DLD1 (cell line): ENCODE results near the gene KCTD21.
"Not testable (repeated sequence)": the region's sequence is repeated elsewhere in the genome, so short reads cannot be mapped to it uniquely, and the experiment has no call there.

Source experiments
- in situ Hi-C: cut with HindIII; loops from 2 replicates; pipeline ENCODE4 v1.10.0; 2017; ENCODE audit warnings: low sequenced_read_pairs

KCTD21 gene

DNA sequence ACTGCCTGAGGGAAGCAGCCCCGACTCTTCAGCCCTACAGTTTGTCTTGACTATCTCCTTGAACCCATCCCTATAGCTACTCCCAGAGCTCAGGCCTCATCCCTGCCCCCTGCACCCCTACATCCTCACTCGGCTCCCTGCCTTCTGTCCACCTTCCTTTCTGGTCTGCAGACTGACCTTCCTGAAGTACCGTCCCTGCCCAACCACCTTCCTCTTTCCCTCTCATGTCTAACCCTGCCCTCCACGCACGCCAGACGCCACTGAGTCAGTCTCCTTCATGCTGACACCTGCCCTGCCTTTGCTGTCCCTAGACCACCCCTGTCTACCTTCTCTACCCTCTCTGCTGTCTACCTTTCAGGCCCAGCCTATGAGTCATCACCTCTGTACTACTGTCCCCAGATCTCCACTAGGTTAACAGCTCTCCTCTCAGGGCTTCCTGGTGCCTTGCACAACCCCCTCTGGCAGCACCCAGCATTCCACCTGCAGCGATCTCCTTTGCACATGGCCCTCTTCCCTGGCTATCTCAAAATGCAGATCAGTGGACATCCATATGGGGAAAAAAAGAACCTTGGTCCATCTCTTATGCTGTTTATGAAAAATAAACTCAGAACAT, 8.9 kb downstream of the KCTD21 start:
- in situ Hi-C loops: no loop called here

DNA sequence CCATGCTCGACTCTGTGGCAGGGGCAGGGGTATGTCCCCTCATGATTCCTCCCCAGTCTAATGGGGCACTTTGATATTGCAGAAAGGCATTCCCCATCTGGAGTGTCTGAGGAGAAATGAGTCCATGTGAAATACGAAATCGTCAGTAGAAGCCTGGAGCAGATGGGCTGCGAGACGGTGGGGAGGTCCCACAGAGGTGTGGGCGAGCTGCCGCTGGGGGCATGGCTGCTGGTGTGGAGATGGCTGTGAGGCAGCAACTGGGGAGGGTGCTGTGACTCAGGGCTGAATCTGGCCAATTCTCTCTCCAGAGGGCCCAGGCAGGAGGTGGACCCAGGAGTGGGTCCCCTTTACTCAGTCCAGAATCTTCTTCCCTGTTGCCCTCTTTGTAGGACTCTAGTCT, 11.2 kb downstream of the KCTD21 start:
- in situ Hi-C loops: no loop called here

DNA sequence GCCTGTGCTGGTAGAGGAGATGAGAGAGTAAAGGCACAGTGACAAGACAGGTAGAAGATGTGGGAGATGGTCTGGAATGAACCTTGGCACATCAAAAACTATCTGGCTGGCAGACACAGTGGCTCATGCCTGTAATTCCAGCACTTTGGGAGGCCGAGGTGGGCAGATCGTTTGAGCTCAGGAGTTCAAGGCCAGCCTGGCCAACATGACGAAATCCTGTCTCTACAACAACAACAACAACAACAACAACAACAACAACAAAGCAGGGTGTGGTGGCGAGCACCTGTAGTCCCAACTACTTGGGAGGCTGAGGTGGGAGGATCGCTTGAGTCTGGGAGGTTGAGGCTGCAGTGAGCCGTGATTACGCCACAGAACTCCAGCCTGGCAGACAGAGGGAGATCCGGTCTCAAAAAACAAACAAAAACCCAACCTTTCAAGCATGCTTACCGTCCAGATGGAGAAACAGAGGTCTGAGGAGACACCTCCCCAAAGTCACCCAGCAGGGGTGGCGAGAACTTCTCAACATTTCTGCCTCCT, 11.8 kb downstream of the KCTD21 start:
- in situ Hi-C loops: no loop called here

DNA sequence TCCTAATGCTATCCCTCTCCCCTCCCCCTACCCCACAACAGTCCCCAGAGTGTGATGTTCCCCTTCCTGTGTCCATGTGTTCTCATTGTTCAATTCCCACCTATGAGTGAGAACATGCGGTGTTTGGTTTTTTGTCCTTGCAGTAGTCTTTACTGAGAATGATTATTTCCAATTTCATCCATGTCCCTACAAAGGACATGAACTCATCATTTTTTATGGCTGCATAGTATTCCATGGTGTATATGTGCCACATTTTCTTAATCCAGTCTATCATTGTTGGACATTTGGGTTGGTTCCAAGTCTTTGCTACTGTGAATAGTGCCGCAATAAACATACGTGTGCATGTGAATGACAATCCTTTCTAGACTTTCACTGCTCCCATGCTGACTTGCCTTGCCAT, 12.6 kb downstream of the KCTD21 start:
- in situ Hi-C loops: not testable (repeated sequence)

DNA sequence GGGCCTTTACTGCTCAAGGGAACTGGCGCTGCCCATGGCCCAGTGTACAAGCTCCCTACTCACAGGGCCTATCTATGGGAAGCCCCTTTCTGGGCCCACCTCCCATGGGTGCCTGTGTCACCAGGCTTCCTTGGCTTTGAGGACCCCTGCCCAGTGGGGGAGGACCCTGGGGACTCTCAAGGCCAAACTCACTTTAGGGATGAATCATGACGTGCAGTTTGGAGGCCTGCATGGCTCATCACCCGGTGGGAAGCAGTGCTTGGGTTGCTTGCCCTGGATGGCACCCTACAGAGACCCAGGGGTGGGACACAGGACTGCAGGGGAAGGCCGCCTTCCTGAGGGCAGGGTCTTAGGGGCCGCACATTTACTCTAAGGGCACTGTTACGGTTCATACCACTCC, 16.5 kb downstream of the KCTD21 start:
- in situ Hi-C loops: no loop called here

DNA sequence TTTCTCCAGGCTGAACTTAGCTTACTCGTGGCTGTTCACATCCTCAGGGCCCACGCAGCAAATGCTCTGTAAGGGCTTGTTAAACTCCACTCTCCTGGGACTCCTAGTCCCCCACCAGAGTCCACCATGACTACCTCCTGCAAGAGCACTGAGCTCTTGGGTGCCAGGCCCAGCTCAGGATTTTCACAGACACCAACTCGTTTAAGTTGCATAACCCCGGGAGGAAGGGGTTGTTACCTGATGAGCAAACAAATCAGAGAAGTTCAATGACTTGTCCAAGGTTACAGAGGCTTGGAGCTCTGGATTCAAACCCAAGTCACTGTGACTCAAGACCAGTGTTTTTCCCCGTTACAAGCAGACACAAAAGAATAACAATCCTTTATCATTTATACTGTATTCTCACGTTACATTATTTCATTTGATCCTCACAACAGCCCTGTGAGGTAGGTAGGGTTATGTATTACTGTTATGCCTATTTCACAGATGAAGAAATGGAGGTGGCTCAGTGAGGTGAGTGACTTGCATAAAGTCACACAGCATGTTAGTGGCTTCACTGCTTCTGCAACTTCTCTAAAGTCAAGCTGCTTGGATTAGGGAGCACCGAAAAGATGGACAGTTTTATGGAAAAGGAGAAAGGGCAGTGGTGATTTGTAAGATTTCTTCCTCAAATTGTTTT, 17.4 kb downstream of the KCTD21 start:
- in situ Hi-C loops: no loop called here

DNA sequence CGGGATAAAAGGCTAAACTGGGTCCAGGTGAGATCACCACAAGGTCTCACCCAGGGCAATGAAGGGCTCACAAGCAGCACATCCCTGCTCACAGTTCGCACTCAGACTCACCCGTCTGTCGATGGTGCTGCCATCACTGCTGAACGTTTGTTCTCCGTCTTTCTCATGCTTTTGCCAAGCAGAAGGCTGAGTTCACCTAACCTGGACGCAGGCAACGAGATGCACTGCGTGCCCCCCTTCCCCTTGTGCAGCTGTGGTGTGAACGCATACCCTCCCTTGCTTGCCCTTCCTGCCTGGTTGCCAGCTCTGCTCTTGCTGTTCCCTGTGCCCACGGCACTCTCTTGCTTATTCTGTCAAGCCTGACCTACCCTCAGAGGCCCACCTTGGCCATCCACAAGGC, 18.0 kb downstream of the KCTD21 start:
- in situ Hi-C loops: no loop called here

DNA sequence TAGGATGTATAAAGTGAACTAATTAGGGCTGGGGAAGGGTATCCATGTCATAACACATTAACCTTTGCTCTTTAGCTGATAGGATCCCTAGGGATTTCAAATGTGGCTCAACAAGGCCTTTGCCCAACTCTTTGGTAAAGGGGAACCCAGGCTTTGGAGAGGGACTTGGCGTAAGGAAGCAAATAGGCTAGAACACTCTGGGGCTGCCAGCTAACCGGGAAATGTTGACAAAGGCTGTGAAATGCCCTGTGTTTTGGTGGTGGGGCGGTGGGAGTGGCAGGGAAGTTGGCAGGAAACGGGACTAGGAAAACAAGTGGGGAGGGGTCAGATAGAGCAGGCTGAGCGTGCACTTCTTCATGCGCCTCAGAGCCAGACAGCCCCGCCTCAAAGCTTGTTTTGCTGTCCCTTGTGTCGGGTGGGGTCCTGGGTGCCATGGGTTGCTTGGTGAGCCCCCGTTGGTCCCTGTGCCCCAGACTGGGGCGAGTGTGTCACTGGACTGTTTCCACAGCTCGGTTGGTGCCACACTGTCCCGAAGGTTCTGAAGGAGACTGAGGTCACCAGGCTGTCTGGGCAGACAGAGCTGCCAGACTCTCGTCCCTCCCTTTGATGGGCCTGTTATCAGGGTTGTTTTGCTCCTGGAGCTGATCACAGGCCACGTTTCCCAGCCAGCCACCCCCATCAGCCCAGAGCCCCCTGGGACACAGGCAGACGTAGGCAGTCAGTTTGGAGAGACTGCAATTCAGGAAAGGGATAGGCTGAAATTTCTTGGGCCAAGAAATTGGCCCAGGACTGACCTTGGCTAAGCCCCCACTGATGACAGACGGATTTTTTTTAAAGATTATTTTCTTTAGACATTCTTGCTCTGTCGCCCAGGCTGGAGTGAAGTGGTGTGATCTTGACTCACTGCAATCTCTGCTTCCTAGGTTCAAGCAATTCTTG, 19.6 kb downstream of the KCTD21 start:
- in situ Hi-C loops: no loop called here

DNA sequence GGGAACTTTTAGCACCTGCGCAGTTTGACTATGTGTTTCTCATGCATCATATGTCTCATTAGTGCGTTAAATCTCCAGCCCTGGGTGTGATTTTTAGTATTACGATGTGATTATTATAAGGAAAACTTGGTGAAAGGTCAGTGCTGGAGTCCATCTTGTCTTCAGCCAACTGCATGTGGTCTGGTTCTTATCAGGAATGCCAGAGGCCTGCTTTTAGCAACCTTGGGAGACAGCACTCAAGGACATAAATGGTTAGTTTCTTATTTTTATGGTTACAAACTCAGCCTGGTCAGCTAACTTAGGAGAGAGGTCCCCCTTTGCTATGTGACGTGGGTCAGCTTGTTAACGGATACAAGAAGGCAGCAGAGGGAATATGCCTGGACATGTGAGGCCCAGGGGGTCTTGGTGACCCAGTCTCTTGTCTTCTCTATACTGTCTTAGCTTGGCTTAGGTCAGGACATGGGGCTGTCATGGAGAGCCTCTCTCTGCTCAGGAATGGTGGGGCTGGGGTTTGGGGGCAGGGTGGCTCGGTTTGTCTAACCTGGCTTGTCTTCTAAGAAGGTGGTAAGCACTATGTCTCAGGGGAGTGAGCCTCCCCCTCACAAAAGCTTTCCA, 21.5 kb downstream of the KCTD21 start:
- in situ Hi-C loops: no loop called here

DNA sequence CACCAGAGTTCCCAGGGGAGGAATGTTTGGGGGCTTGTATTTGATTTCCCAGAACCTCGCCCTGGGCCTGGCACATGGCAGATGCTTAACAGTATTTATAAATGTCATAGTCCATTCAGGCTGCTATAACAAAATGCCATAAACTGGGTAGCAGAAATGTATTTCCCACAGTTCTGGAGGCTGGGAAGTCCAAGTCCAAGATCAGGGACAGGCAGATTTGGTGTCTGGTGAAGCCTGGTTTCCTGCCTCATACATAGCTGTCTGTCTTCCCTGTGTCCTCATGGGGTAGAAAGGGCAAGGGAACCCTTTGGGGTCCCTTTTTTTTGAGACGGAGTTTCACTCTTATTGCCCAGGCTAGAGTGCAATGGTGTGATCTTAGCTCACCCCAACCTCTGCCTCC, 24.0 kb downstream of the KCTD21 start:
- in situ Hi-C loops: no loop called here

DNA sequence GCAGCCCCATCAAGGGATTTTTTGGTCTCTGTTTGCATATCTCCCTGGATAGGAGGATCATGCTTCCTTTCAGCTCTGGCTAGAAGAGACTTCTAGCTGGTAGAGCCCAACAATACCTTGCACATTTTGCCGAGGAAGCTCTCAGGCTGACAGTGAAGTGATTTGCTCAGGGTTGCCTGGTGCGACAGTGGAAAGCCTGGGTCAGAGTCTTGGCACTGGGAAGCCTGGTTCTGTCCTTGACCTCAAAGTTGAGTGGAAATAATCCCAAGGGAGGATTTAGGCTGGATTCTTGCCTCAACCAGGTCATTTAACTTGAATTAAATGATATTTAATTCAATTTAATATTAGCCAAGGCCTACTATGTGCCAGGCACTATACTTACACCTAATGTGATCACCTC, 24.6 kb downstream of the KCTD21 start:
- in situ Hi-C loops: no loop called here

DNA sequence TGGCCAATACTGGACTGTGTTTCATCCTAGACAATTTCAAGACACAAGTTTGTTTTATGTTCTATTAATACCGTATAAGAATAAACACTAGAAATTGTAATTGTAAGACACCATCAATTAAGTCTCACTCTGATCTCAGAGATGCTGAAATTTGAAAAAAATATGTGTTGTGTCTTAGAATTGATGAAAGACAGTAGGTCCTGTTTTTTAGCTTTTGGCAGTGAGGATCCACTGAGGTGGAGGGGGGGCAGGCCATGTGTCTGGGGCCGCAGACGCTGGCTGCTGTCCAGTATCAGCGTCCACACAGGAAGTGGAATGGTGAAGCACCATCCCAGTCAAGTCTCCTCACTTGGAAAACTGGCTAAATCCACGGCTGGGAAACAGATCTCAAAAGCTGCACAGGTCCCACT, 26.5 kb downstream of the KCTD21 start:
- in situ Hi-C loops: no loop called here

DNA sequence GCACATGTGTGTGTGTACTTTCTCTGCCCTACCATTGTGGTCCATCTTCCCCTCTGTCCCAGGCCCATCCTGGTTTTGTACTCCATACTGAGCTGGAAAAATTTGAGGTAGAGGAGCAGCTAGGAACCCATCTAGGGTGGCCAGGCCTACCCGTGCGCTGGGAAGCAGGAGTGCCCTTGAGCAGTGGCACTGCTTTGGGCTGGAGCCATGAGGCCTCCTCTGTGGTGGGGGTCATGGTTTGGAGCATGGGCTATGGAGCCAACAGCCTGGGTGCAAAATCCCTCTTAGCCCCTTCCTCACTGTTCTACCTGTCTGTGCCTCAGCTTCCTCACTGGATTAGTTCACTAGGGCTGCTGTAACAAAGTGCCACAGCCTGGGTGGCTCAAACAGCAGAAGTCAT, 27.1 kb downstream of the KCTD21 start:
- in situ Hi-C loops: no loop called here

DNA sequence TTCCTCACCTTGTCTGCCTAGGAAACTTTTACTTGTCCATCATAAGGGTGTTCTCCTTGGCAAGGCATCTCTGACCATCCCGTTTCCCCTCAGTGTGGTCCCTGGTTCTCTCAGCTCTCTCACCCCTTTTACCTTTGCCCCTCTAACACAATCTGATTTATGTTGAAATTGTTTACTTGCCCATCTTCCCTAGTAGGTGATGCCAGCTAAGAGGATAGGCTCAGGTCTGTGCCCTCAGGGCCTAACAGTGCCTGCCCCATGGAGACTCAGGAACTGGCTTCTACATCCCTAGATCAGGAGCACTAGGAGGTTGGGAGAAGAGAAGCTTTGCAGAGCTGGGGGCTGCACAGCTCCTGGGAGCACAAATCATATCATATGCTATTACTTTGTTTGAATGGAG, 27.9 kb downstream of the KCTD21 start:
- in situ Hi-C loops: no loop called here

DNA sequence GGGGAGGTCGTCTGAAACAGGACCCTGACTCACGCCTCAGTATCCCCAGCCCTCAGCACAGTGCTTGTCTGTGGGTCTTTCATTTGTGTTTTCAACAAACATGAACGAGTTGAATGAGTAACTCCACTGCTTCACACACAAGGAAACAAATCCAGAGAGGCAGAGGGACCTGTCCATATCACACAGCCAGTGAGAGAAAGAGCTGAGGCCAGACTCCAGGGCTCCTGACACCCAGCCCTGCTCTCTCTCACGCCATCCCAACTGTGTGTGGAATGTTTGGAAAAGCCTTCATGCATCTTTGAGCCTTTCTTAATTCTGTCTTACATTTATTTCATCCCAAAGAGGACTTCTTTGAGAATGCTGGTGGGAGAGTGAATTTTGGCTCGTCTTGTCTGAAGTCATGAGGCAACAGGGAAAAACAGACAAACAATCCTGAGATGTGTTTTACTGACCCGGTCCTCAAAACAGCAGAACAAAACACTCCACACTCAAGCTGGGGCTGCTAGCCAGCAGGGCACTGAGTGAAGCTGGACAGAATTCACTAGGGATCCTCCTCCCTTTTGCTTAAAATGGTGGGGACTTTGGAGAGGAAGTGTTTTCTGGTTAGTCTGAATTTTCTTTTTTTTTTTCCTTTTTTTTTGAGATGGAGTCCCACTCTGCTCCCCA, 29.3 kb downstream of the KCTD21 start:
- in situ Hi-C loops: no loop called here

DNA sequence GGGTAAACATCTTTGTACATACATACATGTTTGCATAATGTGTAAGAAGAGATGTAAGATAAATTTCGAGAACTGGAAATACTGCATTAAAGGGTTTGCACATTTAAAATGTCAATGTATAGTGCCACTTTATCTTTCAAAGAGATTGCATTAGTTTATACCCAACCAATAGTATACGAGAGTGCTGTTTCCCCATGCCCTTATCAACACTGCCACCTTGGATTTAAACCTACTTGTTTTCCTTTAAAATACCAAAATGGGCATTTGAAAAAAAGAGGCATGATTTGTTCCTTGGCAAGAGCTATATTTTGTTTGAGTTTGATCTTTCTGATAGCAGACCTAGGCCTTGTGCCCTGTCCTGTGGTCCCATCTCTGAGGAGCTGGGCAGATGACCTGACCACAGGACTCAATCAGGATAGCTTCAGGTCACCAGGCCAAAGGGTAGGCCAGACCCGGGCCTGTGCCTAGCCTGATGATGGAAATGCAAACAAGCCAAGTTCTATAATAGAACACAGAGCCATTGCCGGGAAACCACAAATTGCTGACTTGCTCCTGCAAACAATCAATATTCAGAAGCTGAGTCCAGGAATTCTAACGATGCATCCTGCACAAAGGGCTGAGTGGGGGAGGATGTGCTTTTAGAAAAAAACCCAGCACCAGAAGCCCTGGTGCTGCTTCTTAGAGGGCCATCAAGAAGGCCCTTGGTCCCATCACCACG, 32.1 kb downstream of the KCTD21 start:
- in situ Hi-C loops: no loop called here

DNA sequence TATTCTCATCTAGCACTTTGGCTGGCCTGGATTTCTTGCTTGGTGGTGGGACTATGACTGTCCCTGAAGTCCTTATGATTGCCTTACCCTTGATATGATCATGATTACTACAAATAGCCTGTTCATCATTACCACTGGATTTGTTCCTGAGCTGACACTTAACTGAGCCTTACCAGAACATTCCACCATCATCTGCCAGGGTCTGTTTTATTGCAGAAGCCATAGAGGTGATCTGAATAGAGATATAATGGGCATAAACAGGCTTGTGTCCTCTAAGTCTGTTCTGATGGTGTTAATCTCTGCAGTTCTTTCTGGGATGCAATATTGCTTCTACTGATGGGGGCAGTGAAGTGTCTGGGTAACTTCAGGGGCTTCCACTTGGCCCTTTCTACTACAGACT, 36.6 kb downstream of the KCTD21 start:
- in situ Hi-C loops: no loop called here

DNA sequence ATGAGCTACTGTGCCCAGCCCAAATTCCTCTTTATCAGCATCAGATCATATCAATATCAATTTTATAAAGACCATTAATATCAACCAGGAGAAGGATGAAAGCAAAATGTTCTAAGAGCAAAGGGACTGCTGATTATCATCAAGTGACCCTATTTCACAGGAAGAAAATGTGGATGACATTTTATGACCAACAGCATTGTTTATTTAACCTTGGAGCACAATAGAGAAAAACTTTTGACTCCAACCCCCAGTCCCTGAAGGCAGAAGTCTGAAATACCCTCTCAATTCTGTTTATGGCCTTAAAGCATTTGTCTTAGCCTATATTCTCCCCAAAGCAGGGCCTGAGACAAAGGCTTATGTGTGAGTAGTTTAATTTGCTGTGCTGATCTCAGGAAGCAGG, 37.7 kb downstream of the KCTD21 start:
- in situ Hi-C loops: no loop called here

DNA sequence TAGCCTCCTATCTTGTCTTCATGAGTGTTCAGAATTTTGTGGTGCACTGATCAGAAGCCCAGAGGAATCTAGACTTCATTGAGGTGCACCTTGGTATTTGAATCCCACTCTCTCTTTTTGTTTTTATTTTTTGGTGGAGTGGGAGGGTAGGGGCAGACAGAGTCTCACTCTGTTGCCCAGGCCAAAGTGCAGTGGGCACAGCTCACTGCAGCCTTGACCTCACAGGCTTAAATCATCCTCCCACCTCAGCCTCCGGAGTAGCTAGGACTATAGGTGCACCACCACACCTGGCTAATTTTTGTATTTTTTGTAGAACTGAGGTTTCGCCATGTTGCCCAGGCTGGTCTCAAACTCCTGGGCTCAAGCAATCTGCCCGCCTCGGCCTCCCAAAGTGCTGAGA, 38.1 kb downstream of the KCTD21 start:
- in situ Hi-C loops: no loop called here

DNA sequence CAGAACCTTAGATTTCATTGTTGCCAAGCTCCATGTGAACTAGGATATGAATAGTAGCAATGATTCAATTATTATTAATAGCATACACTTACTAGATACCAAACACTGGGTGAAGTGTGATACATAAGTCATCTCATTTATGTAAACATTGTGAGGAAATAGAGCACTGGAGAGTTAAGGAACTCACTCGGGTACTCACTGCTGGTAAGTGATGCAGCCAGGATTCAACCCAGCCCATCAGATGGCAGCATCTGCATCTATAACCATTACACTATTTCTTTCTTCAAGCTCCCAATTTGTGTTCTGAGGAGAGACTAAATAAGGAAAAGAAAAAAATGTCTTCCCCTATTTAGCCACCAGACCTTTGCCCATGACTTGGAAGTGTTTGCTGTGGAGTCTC, 38.8 kb downstream of the KCTD21 start:
- in situ Hi-C loops: no loop called here
